ENCODE results near the gene SMYD5. TPM values are rescaled to one million over a fixed set of nuclear protein-coding genes. Genes with fewer than 3 reads are reported as not detected.

Gene SMYD5
- total RNA-seq, 4 donors from 2014 or later = 12.1 to 19.6 (median 15.4) TPM

- H3K9me3 ChIP-seq = peaks cover 0 to 8% (median 5%) of the 10 kb centered on the region in 4 donors
- H3K36me3 ChIP-seq = peaks cover 0 to 3% (median 0%) of the 10 kb centered on the region in 4 donors
- intact Hi-C loops (cut with DNase I) = no loop called here
- no peak for DNase-seq (ENCODE audit: extremely low spot score)
- no peak for TF ChIP-seq CTCF (IDR thresholded peaks at IDR 0.05)
- no peak for TF ChIP-seq POLR2AphosphoS5 (IDR thresholded peaks at IDR 0.05)
- no peak for TF ChIP-seq EP300 (IDR thresholded peaks at IDR 0.05)
- TF ChIP-seq POLR2A (IDR thresholded peaks at IDR 0.05; ENCODE audit: low read depth) = no peak
- WGBS = 94% methylated on average over 1 of the region's 1 CpG
- H3K27ac ChIP-seq (replicated peaks in 1 of 4) = no peak overlapping the region
- H3K4me1 ChIP-seq = peaks cover 7 to 14% (median 13%) of the 10 kb centered on the region in 4 donors
- H3K4me3 ChIP-seq = no peak overlapping the region
- peaks cover 4 to 51% (median 20%) of the 10 kb centered on the region in 4 donors for H3K27me3 ChIP-seq
These were observed 58.2 kb downstream of the SMYD5 start for GRCh38 chr2:73272270-73272669.

Other genes starting within 250 kb of the SMYD5 start
- 10 to 100 TPM in 1 of 4 donors, 1 to 10 TPM in 3; 5.8 to 10.0 (median 6.8) TPM for gene SFXN5, start 142.5 kb upstream of the SMYD5 start, total RNA-seq
- gene RAB11FIP5, start 101.3 kb upstream of the SMYD5 start, total RNA-seq = 10 to 100 TPM; 17.0 to 46.4 (median 38.4) TPM
- gene NOTO, start 11.7 kb upstream of the SMYD5 start, total RNA-seq = not detected
- gene PRADC1, start 19.0 kb downstream of the SMYD5 start, total RNA-seq = 10 to 100 TPM; 29.0 to 49.0 (median 33.2) TPM
- 100 to 1,000 TPM; 193 to 244 (median 222) TPM for gene CCT7, start 20.1 kb downstream of the SMYD5 start, total RNA-seq
- 1 to 10 TPM; 1.7 to 6.0 (median 4.2) TPM for gene FBXO41, start 70.2 kb downstream of the SMYD5 start, total RNA-seq
- under 1 TPM in 1 of 4 donors, not detected in 3; 0.17 TPM for gene EGR4, start 79.3 kb downstream of the SMYD5 start, total RNA-seq
- gene ALMS1, start 171.6 kb downstream of the SMYD5 start, total RNA-seq = 10 to 100 TPM; 31.3 to 36.1 (median 32.4) TPM